Vagina (tissue), 2 donors: ENCODE results near the gene PGM1. TPM values are rescaled to one million over a fixed set of nuclear protein-coding genes. Genes with fewer than 3 reads are reported as not detected.

Source experiments
- DNase-seq, 2 donors: peaks; one replicate each; pipeline ENCODE4 v3.0.0-alpha.2; 2017; ENCODE audit errors: extremely low spot score in 2 of 2
- H3K27ac ChIP-seq: fragments of 200-600 bp; sonication (generic); one replicate; pipeline ENCODE4 v1.5.1; 2019
- H3K27me3 ChIP-seq: fragments of 200-600 bp; sonication (generic); one replicate; pipeline ENCODE4 v1.5.1; 2019
- H3K36me3 ChIP-seq, 2 donors: fragments of 200-600 bp; sonication (generic); one replicate each; pipeline ENCODE4 v1.5.1; 2017 to 2019
- H3K4me1 ChIP-seq: fragments of 200-600 bp; sonication (generic); one replicate; pipeline ENCODE4 v1.5.1; 2019
- H3K4me3 ChIP-seq, 2 donors: fragments of 200-600 bp; sonication (generic); 1 replicate in 1 of 2; 2 replicates in 1 of 2; pipeline ENCODE4 v1.5.1; 2016 to 2019
- H3K9me3 ChIP-seq: fragments of 200-600 bp; sonication (generic); one replicate; pipeline ENCODE4 v1.5.1; 2019
- CTCF ChIP-seq, 3 experiments: fragments of 450-650 bp in 2 of 3; fragments of 200-600 bp in 1 of 3; sonication (generic) in 1 of 3; IDR thresholded peaks; one replicate each; pipeline ENCODE4 v1.5.1; 2017 to 2019; ENCODE audit warnings: antibody characterized with exemption in 3 of 3, mild to moderate bottlenecking in 2 of 3, moderate library complexity in 2 of 3
- POLR2A ChIP-seq, 2 donors: fragments of 450-650 bp; IDR thresholded peaks; one replicate each; pipeline ENCODE4 v1.6.1; 2017; ENCODE audit warnings: antibody characterized with exemption in 2 of 2, mild to moderate bottlenecking in 2 of 2, moderate library complexity in 2 of 2
- POLR2AphosphoS5 ChIP-seq, 2 donors: sonication (generic); formaldehyde crosslinking; IDR thresholded peaks; one replicate each; pipeline ENCODE4 v1.9.0; 2017; ENCODE audit warnings: antibody characterized with exemption in 2 of 2, mild to moderate bottlenecking in 2 of 2, low read depth in 1 of 2; ENCODE audit not compliant: insufficient read depth in 1 of 2
- intact Hi-C: fragments of 100-400 bp; cut with DNase I; formaldehyde crosslinking; loops from one replicate; pipeline ENCODE4 v1.15.1; 2023
- total RNA-seq: library from RNA; depleted of rRNA; stranded (reverse); fragments of >200 nt; gene quantifications from one replicate; pipeline ENCODE4 v1.2.3, GENCODE V29; 2016

PGM1 gene
- total RNA-seq, 1 donor from 2014 or later, result 46.4 TPM

DNA sequence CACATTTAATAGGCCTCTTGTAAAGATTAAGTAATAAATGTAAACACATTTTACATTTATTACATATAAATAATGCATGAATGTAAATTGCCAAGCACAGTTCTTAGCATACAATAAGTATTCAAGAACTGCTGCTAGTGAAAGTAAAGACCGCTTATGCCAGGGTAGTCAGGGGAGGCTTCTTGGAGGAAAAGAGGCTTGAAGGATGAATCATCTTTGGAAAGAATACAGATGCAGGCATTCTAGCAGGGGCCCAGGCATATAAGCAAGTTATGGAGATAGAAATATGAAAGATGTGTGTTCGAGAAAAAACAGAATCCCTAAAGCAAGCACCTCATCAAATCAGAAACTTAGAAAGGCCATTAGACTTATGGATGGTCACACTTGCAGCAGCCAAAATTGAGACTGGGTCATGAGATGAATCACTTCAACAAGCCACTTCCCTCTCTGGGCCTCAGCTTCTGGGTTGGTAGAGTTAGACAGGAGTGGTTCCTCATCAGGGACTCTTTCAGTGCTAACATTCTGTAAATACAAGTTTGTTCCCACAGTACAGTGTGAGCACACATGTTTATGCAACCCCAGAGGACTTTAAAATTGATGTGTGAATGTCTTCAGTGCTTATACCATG lies 100.8 kb downstream of the PGM1 start:
- no peak overlapping the region for H3K27ac ChIP-seq
- peaks cover 6% of the 10 kb centered on the region for H3K4me1 ChIP-seq

DNA sequence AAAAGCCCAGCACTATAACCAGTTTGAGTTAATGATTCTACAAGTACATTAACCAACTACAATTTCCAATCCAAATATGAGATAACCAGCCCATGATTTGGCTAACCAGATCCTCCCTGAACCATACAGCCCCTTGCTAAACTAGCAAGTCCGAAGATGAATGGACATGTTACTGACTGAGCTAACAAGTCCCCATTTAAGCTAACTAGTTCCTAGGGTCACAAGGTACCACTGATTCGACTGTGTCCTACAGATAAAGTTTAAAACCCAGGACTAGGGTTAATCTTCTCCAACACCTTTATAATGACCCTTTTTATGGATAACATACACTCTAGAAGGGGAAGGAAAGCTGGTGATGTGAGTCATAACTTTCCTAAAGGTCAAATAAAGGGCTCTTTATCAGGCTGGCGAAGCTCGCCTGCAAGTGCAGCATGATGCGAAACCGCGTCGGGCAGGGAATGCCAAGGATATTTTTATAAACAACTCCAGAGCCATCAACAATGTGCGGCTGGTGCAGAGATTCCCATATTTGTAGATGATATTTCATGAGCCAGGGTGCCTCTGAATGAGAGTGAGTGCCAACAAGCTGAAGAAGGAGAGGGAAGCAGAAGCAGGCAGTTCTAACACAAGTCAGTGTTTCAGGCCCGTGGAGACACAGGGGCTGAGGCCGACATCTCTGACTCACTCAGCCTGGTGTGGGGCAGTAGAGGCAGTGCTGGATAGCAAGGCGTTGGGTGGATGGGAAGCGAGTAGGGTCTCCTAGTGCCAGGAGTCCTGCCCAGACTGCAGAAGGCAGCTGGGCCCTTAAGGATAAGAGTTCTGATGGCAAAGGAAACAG lies 105.0 kb downstream of the PGM1 start:
- DNase-seq, result no peak
- H3K27ac ChIP-seq, result peak overlapping the region; percentile 28
- no peaks in the 10 kb centered on the region for H3K4me1 ChIP-seq
- no peak overlapping the region for H3K4me3 ChIP-seq
- TF ChIP-seq CTCF (IDR thresholded peaks at IDR 0.05) (no peak), POLR2AphosphoS5 (IDR thresholded peaks at IDR 0.05; ENCODE audit: insufficient read depth in 1 of 2, low read depth in 1 of 2) (peak in 1 of 2 donors; percentile 7)
- no peaks in the 10 kb centered on the region for H3K36me3 ChIP-seq
- no peaks in the 10 kb centered on the region for H3K27me3 ChIP-seq
- no peaks in the 10 kb centered on the region for H3K9me3 ChIP-seq
- intact Hi-C loops, result no loop called here

More for the DNA sequence above, 100.8 kb downstream of the PGM1 start:
- DNase-seq, result no peak
- no peaks in the 10 kb centered on the region for H3K27me3 ChIP-seq
- intact Hi-C loops, result no loop called here
- no peaks in the 10 kb centered on the region for H3K36me3 ChIP-seq
- H3K4me3 ChIP-seq, result no peak overlapping the region
- no peaks in the 10 kb centered on the region for H3K9me3 ChIP-seq
- TF ChIP-seq POLR2A (IDR thresholded peaks at IDR 0.05) (no peak), CTCF (IDR thresholded peaks at IDR 0.05) (no peak), POLR2AphosphoS5 (IDR thresholded peaks at IDR 0.05; ENCODE audit: insufficient read depth in 1 of 2, low read depth in 1 of 2) (no peak)

DNA sequence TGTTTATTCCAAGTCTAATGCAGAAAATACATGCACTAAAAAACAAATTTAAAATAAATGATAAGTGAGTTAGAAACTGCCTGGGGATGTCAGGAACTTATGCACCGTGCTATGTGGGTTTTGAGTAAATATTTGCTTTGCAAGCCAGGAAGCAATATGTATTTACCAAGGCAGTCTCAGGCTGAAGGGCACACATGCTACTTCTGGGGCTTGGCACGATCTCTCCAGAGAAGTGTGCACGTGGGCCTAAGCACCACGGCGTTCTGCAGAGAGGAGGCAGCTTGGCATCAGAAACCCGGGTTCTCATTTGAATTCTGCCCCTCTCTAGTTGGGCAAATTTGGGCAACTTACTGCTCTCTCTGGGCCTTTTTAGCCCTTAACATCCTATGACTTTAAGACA lies 108.0 kb downstream of the PGM1 start:
- no peaks in the 10 kb centered on the region for H3K9me3 ChIP-seq
- TF ChIP-seq CTCF (IDR thresholded peaks at IDR 0.05) (no peak), POLR2A (IDR thresholded peaks at IDR 0.05) (no peak), POLR2AphosphoS5 (IDR thresholded peaks at IDR 0.05; ENCODE audit: insufficient read depth in 1 of 2, low read depth in 1 of 2) (no peak)
- no peak overlapping the region for H3K27ac ChIP-seq
- H3K36me3 ChIP-seq, result no peaks in the 10 kb centered on the region
- peaks cover 5% of the 10 kb centered on the region for H3K4me1 ChIP-seq
- no peak overlapping the region for H3K4me3 ChIP-seq
- intact Hi-C loops, result no loop called here
- H3K27me3 ChIP-seq, result no peaks in the 10 kb centered on the region
- DNase-seq, result no peak

DNA sequence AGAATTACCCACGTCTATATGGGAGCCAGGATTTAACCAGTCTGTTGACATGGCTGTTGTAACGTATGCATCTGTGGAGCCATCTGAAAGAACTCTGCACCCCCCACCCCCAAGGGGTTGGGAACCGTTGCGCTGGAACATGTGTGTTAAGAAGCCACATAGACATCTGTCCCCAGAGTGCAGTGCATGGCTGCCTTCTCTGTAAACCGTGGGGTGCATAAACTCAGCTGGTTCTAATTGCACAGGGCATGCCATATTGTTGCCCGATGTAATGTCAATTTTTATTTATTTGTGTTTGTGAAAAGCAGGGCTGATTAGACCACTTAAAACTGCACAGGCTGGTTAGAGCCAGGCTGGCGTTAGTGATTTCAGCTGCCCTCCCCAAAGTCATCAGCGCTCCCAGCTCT lies 110.5 kb downstream of the PGM1 start:
- Histone ChIP-seq H3K4me3 (no peak overlapping the region), H3K27ac (peak overlapping the region; percentile 43), H3K9me3 (no peaks in the 10 kb centered on the region), H3K27me3 (no peaks in the 10 kb centered on the region), H3K4me1 (peaks cover 5% of the 10 kb centered on the region), H3K36me3 (no peaks in the 10 kb centered on the region)
- intact Hi-C loops, result no loop called here
- no peak for DNase-seq
- TF ChIP-seq CTCF (IDR thresholded peaks at IDR 0.05) (no peak), POLR2AphosphoS5 (IDR thresholded peaks at IDR 0.05; ENCODE audit: insufficient read depth in 1 of 2, low read depth in 1 of 2) (no peak), POLR2A (IDR thresholded peaks at IDR 0.05) (no peak)

DNA sequence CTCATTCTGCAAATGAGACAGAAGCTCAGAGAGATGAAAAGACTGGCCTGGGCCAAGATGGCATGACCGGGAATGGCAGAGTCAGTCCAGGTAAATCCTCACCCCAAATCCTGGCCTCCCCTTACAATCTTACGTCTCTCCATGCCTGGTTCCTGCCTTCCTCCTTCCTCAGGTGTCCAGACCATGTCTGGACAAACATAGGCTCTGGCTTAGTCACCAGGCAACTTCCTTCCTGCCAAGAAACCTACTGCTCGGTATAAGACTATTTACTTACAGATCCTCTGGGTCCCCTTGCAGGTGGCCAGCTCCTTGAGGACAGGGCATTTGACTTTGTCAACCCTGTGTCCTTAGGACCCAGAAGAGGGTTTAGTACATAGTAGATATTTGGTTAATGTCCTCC lies 111.2 kb downstream of the PGM1 start:
- TF ChIP-seq POLR2A (IDR thresholded peaks at IDR 0.05), result no peak
- TF ChIP-seq CTCF (IDR thresholded peaks at IDR 0.05), result no peak
- TF ChIP-seq POLR2AphosphoS5 (IDR thresholded peaks at IDR 0.05; ENCODE audit: insufficient read depth in 1 of 2, low read depth in 1 of 2), result no peak
- no peaks in the 10 kb centered on the region for H3K9me3 ChIP-seq
- H3K36me3 ChIP-seq, result no peaks in the 10 kb centered on the region
- H3K27ac ChIP-seq, result peak overlapping the region; percentile 33
- no peak for DNase-seq
- no peaks in the 10 kb centered on the region for H3K27me3 ChIP-seq
- peaks cover 5% of the 10 kb centered on the region for H3K4me1 ChIP-seq
- intact Hi-C loops, result no loop called here
- no peak overlapping the region for H3K4me3 ChIP-seq
